GM12872 (cell line): ENCODE results near the gene ZNF710.

ENCODE experiments used
- TF ChIP-seq, protein P1 (sequence below): IDR thresholded peaks from 3 replicates; pipeline ENCODE4 v1.5.1; 2011; ENCODE audit warnings: low read depth, mild to moderate bottlenecking, low read length, moderate library complexity; ENCODE audit not compliant: insufficient read depth

The ZNF710 gene

GRCh38 chr15:90082140-90082715 lies 81.1 kb downstream of the ZNF710 start:
- TF ChIP-seq, protein P1, sequence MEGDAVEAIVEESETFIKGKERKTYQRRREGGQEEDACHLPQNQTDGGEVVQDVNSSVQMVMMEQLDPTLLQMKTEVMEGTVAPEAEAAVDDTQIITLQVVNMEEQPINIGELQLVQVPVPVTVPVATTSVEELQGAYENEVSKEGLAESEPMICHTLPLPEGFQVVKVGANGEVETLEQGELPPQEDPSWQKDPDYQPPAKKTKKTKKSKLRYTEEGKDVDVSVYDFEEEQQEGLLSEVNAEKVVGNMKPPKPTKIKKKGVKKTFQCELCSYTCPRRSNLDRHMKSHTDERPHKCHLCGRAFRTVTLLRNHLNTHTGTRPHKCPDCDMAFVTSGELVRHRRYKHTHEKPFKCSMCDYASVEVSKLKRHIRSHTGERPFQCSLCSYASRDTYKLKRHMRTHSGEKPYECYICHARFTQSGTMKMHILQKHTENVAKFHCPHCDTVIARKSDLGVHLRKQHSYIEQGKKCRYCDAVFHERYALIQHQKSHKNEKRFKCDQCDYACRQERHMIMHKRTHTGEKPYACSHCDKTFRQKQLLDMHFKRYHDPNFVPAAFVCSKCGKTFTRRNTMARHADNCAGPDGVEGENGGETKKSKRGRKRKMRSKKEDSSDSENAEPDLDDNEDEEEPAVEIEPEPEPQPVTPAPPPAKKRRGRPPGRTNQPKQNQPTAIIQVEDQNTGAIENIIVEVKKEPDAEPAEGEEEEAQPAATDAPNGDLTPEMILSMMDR: no peak

GRCh38 chr15:90083419-90083818 lies 82.3 kb downstream of the ZNF710 start:
- TF ChIP-seq, protein P1: no peak

- TF ChIP-seq, protein P1: no peak
Observed at GRCh38 chr15:90083954-90084607, 83.0 kb downstream of the ZNF710 start.

GRCh38 chr15:90084876-90085423 lies 83.8 kb downstream of the ZNF710 start:
- TF ChIP-seq, protein P1: no peak

DNA sequence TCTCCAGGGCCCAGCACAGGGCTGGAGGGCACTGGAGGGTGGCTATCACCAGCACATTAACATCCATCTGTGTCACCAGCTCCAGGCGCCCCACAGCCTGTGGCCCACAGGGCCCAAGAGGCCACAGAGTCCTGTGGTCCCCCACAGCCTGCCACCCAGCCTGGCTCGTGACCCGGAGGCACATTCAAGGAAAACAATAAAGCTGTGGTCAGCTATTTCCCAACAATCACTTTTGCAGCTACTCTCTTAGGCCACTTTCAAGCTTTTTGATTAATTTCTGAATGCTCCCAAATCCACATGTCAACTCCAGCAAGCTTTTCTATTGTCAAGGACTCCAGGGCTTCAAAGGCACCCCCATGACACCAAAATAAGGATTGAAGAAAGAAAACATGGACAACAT lies 84.4 kb downstream of the ZNF710 start:
- TF ChIP-seq, protein P1: no peak

- TF ChIP-seq, protein P1: peak; percentile 85
Observed at GRCh38 chr15:90086868-90087268, 85.7 kb downstream of the ZNF710 start.

DNA sequence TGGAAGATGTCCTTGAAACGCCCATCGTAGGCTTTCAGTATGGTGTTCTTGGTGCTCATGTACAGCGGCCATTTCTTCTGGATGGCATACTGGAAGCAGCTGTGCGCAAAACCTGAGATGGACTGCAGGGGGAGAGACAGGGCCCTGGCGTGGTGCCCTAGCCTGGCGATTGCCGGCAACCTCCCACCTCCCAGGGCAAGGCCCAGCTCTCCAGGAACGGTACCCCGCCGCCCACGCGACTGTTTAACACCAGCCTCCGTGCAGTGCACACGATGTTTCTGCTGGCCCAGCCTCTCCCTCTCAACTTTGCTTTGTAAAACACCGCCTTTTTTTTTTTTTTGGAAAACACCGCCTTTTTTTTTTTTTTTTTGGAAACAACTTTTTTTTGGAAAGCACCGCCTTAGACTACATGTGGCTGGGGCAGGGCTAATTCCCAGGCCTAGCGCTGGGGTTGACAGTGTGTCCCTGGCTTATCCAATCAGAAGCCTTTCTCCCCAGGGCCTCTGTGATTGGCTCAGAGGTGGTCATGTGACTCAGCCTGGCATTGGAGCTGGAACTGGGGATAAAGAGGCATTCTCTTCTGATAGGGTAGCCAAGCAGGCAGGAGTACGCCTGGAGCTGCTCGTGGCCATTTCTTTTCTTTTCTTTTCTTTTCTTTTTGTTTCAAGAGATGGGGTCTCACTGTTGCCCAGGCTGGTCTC lies 86.5 kb downstream of the ZNF710 start:
- TF ChIP-seq, protein P1: peak; percentile 39; the same call in 2 of the 3 replicates
